ENCODE data around the gene DGKI. TPM values are rescaled to one million over a fixed set of nuclear protein-coding genes. Genes with fewer than 3 reads are reported as not detected.

Gene DGKI
- total RNA-seq, 1 experiment from 2014 or later, result 0.79 TPM

DNA sequence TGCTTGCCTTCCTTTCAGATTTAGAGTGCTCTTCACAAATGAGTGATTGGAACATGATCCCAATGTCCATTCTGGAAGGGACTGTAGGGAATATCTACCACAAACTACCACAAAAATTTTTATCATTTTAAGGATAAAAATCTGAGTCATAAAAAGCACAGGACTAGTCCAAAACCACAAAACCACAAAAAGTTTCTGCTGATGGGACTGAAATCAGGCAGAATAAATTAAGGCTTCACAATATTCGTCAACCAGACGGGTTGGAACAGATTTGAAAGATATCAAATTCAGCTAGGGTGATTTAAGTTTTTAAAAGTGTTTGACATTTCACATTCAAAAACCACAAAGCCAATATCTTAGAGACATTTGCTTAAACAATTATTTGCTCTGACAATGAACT lies 403.2 kb downstream of the DGKI start (continued):
- TF ChIP-seq, protein P1, sequence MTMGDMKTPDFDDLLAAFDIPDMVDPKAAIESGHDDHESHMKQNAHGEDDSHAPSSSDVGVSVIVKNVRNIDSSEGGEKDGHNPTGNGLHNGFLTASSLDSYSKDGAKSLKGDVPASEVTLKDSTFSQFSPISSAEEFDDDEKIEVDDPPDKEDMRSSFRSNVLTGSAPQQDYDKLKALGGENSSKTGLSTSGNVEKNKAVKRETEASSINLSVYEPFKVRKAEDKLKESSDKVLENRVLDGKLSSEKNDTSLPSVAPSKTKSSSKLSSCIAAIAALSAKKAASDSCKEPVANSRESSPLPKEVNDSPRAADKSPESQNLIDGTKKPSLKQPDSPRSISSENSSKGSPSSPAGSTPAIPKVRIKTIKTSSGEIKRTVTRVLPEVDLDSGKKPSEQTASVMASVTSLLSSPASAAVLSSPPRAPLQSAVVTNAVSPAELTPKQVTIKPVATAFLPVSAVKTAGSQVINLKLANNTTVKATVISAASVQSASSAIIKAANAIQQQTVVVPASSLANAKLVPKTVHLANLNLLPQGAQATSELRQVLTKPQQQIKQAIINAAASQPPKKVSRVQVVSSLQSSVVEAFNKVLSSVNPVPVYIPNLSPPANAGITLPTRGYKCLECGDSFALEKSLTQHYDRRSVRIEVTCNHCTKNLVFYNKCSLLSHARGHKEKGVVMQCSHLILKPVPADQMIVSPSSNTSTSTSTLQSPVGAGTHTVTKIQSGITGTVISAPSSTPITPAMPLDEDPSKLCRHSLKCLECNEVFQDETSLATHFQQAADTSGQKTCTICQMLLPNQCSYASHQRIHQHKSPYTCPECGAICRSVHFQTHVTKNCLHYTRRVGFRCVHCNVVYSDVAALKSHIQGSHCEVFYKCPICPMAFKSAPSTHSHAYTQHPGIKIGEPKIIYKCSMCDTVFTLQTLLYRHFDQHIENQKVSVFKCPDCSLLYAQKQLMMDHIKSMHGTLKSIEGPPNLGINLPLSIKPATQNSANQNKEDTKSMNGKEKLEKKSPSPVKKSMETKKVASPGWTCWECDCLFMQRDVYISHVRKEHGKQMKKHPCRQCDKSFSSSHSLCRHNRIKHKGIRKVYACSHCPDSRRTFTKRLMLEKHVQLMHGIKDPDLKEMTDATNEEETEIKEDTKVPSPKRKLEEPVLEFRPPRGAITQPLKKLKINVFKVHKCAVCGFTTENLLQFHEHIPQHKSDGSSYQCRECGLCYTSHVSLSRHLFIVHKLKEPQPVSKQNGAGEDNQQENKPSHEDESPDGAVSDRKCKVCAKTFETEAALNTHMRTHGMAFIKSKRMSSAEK (CRISPR knock-in tag; IDR thresholded peaks at IDR 0.05; ENCODE audit: borderline replicate concordance), result no peak

DNA sequence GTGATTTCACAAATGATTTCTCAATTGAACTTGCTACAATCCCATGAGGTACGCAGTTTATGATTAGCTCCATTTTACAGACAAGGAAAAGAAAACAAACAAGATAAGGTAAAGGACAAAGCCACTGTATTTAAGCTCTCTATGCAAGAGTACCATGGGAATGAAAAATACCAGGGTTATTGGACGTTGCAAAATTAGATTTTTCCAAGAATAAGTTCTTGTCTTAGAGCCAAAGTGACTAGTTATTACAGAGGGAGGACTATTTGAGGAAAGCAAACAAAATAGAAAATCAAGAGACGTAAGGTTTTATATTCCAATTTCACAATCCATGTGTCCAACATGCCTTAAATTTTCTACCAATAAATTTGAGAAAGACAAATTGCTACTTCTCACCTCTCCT lies 405.3 kb downstream of the DGKI start:
- H3K27ac Mint-ChIP-seq, result no peak overlapping the region
- ChIA-PET CTCF (interaction anchor here (0.7 kb wide), 2 partner anchors 82 to 103 kb away, joined by 3 to 6 read pairs; no protein-coding TSS in a partner anchor), POLR2A (no interaction called here)
- peaks cover 14% of the 10 kb centered on the region for H3K4me1 Mint-ChIP-seq
- H3K4me3 Mint-ChIP-seq, result no peak overlapping the region
- no peaks in the 10 kb centered on the region for H3K36me3 Mint-ChIP-seq
- no peaks in the 10 kb centered on the region for H3K27me3 Mint-ChIP-seq (ENCODE audit: low read depth)
- no peak for DNase-seq (ENCODE audit: low spot score)
- no peak for ATAC-seq
- TF ChIP-seq ZNF121 (CRISPR knock-in tag; IDR thresholded peaks at IDR 0.05) (no peak), ETV6 (CRISPR knock-in tag; IDR thresholded peaks at IDR 0.05) (no peak), ATF1 (CRISPR knock-in tag; IDR thresholded peaks at IDR 0.05) (no peak)
- TF ChIP-seq, protein P2, sequence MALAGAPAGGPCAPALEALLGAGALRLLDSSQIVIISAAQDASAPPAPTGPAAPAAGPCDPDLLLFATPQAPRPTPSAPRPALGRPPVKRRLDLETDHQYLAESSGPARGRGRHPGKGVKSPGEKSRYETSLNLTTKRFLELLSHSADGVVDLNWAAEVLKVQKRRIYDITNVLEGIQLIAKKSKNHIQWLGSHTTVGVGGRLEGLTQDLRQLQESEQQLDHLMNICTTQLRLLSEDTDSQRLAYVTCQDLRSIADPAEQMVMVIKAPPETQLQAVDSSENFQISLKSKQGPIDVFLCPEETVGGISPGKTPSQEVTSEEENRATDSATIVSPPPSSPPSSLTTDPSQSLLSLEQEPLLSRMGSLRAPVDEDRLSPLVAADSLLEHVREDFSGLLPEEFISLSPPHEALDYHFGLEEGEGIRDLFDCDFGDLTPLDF (CRISPR knock-in tag; IDR thresholded peaks at IDR 0.05), result no peak
- TF ChIP-seq, protein P3, sequence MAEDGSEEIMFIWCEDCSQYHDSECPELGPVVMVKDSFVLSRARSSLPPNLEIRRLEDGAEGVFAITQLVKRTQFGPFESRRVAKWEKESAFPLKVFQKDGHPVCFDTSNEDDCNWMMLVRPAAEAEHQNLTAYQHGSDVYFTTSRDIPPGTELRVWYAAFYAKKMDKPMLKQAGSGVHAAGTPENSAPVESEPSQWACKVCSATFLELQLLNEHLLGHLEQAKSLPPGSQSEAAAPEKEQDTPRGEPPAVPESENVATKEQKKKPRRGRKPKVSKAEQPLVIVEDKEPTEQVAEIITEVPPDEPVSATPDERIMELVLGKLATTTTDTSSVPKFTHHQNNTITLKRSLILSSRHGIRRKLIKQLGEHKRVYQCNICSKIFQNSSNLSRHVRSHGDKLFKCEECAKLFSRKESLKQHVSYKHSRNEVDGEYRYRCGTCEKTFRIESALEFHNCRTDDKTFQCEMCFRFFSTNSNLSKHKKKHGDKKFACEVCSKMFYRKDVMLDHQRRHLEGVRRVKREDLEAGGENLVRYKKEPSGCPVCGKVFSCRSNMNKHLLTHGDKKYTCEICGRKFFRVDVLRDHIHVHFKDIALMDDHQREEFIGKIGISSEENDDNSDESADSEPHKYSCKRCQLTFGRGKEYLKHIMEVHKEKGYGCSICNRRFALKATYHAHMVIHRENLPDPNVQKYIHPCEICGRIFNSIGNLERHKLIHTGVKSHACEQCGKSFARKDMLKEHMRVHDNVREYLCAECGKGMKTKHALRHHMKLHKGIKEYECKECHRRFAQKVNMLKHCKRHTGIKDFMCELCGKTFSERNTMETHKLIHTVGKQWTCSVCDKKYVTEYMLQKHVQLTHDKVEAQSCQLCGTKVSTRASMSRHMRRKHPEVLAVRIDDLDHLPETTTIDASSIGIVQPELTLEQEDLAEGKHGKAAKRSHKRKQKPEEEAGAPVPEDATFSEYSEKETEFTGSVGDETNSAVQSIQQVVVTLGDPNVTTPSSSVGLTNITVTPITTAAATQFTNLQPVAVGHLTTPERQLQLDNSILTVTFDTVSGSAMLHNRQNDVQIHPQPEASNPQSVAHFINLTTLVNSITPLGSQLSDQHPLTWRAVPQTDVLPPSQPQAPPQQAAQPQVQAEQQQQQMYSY (CRISPR knock-in tag; IDR thresholded peaks at IDR 0.05), result no peak
- peaks cover 3% of the 10 kb centered on the region; the same call in 1 of the 2 replicates for H3K9me3 Mint-ChIP-seq

DNA sequence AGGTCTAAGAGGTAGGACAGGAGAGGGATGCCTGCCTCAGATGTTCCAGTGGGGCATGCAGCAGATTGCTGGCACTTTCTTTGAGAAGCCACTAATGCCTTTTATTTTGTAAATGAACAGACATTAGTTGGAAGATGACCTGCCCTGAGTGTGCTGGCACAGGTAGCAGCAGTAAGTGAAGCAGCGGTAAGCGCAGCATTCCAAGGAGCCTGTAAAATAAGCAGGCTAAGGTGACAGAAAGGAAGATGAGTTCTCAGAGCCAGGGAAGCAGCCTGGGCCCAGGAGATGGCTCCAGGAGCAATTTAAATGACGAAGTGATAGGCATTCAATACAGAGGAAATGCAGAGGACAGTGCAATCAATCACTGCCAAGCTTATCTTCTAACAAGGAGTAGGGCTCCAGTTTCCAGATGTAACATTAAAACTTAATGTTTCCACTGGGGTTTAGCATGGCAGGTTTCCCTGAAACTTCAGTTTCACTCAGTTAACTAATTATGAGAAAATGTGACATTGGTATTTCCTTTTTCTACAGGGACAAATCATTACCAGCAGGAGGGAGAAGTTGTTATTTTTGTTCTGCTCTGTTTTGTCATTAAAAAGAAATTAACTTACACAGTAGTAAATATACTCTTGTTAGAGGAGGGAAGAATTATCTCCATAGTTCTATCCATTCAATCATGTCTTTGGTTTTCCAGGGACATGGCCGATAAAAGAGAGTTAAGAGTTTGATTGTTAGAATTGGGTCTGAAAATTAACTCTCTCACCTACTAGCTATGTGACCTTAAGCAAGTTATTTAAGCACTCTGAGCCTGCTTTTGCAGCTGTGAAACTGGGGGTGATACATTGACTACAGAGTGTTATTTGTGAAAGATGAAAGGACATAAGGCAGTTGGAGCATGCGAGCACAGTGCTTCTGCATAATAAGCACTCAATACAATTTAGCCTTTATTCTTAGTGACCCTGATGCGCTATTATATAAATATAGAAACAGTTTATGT lies 406.6 kb downstream of the DGKI start:
- TF ChIP-seq NFYB (CRISPR knock-in tag; conservative IDR thresholded peaks at IDR 0.05; ENCODE audit: low read depth), result no peak
- TF ChIP-seq ETV6 (CRISPR knock-in tag; IDR thresholded peaks at IDR 0.05), result no peak
- TF ChIP-seq, protein P4, sequence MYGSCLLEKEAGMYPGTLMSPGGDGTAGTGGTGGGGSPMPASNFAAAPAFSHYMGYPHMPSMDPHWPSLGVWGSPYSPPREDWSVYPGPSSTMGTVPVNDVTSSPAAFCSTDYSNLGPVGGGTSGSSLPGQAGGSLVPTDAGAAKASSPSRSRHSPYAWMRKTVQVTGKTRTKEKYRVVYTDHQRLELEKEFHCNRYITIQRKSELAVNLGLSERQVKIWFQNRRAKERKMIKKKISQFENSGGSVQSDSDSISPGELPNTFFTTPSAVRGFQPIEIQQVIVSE (CRISPR knock-in tag; IDR thresholded peaks at IDR 0.05; ENCODE audit: borderline replicate concordance), result no peak
- TF ChIP-seq, protein P3 (CRISPR knock-in tag; IDR thresholded peaks at IDR 0.05), result no peak
- TF ChIP-seq, protein P5, sequence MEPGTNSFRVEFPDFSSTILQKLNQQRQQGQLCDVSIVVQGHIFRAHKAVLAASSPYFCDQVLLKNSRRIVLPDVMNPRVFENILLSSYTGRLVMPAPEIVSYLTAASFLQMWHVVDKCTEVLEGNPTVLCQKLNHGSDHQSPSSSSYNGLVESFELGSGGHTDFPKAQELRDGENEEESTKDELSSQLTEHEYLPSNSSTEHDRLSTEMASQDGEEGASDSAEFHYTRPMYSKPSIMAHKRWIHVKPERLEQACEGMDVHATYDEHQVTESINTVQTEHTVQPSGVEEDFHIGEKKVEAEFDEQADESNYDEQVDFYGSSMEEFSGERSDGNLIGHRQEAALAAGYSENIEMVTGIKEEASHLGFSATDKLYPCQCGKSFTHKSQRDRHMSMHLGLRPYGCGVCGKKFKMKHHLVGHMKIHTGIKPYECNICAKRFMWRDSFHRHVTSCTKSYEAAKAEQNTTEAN (CRISPR knock-in tag; IDR thresholded peaks at IDR 0.05), result no peak
- TF ChIP-seq, protein P6, sequence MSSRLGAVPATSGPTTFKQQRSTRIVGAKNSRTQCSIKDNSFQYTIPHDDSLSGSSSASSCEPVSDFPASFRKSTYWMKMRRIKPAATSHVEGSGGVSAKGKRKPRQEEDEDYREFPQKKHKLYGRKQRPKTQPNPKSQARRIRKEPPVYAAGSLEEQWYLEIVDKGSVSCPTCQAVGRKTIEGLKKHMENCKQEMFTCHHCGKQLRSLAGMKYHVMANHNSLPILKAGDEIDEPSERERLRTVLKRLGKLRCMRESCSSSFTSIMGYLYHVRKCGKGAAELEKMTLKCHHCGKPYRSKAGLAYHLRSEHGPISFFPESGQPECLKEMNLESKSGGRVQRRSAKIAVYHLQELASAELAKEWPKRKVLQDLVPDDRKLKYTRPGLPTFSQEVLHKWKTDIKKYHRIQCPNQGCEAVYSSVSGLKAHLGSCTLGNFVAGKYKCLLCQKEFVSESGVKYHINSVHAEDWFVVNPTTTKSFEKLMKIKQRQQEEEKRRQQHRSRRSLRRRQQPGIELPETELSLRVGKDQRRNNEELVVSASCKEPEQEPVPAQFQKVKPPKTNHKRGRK (CRISPR knock-in tag; IDR thresholded peaks at IDR 0.05; ENCODE audit: borderline replicate concordance), result no peak
- no peak for TF ChIP-seq RELA (CRISPR knock-in tag; IDR thresholded peaks at IDR 0.05; ENCODE audit: borderline replicate concordance)
- TF ChIP-seq GTF2I (CRISPR knock-in tag; conservative IDR thresholded peaks at IDR 0.05), result no peak
- ChIA-PET CTCF (no interaction called here), POLR2A (no interaction called here)
- 0 out of 2 replicates have a peak overlapping the region, but pooled peaks have one; percentile 26 for H3K27ac Mint-ChIP-seq
- no peaks in the 10 kb centered on the region for H3K27me3 Mint-ChIP-seq (ENCODE audit: low read depth)
- DNase-seq (ENCODE audit: low spot score), result no peak
- H3K36me3 Mint-ChIP-seq, result no peaks in the 10 kb centered on the region
- peak; percentile 81 for ATAC-seq
- H3K4me1 Mint-ChIP-seq, result peaks cover 14% of the 10 kb centered on the region
- H3K9me3 Mint-ChIP-seq, result peaks cover 3% of the 10 kb centered on the region; the same call in 1 of the 2 replicates
- H3K4me3 Mint-ChIP-seq, result no peak overlapping the region
